A549 (cell line): ENCODE results near the gene KLHL3.

Experiments
- EP300 ChIP-seq, 2 experiments: fragments of >200 bp; sonication (Bioruptor Twin); formaldehyde crosslinking; IDR thresholded peaks; 2 replicates in 1 of 2; 3 replicates in 1 of 2; pipeline ENCODE4 v1.6.1; 2016 to 2017
- NR3C1 ChIP-seq: fragments of >200 bp; sonication (Bioruptor Twin); formaldehyde crosslinking; IDR thresholded peaks from 3 replicates; pipeline ENCODE4 v1.6.1; 2017
- RAD21 ChIP-seq, 2 experiments: fragments of >200 bp in 1 of 2; sonication (Bioruptor Twin) in 1 of 2; formaldehyde crosslinking in 1 of 2; IDR thresholded peaks in 1 of 2; conservative IDR thresholded peaks in 1 of 2; 2 replicates in 1 of 2; 3 replicates in 1 of 2; pipeline ENCODE4 v1.6.1; 2012 to 2018; ENCODE audit warnings: inconsistent platforms in 1 of 2
- TF ChIP-seq, protein P1 (sequence below): fragments of >200 bp; sonication (Bioruptor Twin); formaldehyde crosslinking; IDR thresholded peaks from 3 replicates; pipeline ENCODE4 v1.5.1; 2016

DNA sequence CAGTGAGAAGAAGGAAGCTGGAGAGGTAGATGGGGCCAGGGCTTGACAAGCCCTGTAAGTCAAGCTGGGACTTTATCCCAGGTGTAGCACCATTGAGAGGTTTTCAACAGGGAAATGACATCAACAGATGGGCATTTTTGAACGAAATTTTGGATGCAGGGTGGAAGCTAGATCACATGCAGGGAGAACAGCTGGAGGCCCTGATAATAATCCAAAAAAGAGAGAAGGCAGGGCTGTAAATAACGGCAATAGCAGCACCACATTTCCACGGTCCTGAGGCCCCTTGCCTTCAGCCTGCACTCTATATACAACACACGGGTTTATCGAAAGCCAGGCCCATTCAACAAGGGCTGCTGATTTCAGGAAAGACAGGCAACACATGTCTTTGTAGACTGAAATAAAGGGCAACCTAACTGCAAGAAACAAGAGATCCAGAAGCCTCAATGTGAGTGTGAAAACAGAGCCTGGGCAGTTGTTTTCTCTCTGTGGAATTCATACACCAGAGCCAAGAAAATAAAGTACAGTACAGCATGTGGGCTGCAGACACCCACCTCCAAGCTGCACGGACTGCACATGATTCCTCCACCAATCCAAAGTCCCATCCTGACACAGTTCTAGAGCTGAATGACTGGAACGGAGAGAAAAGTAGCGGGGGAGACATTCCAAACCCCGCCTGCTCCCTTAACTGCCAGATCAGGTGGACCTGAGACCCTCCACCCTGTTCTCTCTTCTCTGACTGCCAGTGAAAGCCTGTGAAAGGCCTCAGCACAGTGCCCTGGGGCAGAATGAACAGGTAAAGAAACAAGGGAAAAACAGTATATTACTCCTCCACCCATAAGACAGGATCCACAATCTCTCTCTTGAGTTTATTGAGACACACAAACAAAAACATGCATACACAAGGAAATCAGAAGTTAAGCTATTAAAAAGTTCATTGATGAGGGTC, 36.3 kb downstream of the KLHL3 start:
- TF ChIP-seq, protein P1, sequence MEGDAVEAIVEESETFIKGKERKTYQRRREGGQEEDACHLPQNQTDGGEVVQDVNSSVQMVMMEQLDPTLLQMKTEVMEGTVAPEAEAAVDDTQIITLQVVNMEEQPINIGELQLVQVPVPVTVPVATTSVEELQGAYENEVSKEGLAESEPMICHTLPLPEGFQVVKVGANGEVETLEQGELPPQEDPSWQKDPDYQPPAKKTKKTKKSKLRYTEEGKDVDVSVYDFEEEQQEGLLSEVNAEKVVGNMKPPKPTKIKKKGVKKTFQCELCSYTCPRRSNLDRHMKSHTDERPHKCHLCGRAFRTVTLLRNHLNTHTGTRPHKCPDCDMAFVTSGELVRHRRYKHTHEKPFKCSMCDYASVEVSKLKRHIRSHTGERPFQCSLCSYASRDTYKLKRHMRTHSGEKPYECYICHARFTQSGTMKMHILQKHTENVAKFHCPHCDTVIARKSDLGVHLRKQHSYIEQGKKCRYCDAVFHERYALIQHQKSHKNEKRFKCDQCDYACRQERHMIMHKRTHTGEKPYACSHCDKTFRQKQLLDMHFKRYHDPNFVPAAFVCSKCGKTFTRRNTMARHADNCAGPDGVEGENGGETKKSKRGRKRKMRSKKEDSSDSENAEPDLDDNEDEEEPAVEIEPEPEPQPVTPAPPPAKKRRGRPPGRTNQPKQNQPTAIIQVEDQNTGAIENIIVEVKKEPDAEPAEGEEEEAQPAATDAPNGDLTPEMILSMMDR, result no peak
- TF ChIP-seq NR3C1 (no peak), RAD21 (conservative IDR thresholded peaks at IDR 0.05 in 1 of 2, IDR thresholded peaks at IDR 0.05 in 1 of 2) (no peak), EP300 (IDR thresholded peaks at IDR 0.05) (no peak)
